Endothelial cell of umbilical vein (primary cell): Measurements from ENCODE around the gene PRRC2B. TPM values are rescaled to one million over a fixed set of nuclear protein-coding genes. Genes with fewer than 3 reads are reported as not detected.

ENCODE experiments used
- BruUV-seq: library from RNA; stranded (reverse); fragments of 400-500 nt; replicated peaks from 2 replicates; lab custom pipeline; 2021; lab: Mats Ljungman, UMichigan
- CTCF ChIA-PET: fragments of 300-600, 350-600 bp; sonication (Branson Sonifier 250); formaldehyde crosslinking; loops from one replicate; lab custom pipeline; 2021; ENCODE audit warnings: antibody characterized with exemption, inconsistent platforms; lab: Charles Lee
- POLR2A ChIA-PET: fragments of 300-600, 350-600 bp; sonication (Branson Sonifier 250); formaldehyde crosslinking; loops from one replicate; lab custom pipeline; 2021; ENCODE audit warnings: antibody characterized with exemption, inconsistent platforms; lab: Charles Lee
- DNase-seq: peaks from one replicate; pipeline ENCODE4 v3.0.0-alpha.2; 2011; ENCODE audit warnings: low read depth, low spot score
- FAIRE-seq: peaks from 2 replicates; lab custom pipeline; 2011; peaks lifted over from hg19 to GRCh38; lab: Jason Lieb, UNC
- H2AFZ ChIP-seq: 2 replicates; pipeline ENCODE4 v1.6.0; 2012; ENCODE audit warnings: low read depth, low read length, control low read depth, inconsistent platforms
- H3K27ac ChIP-seq: 2 replicates; pipeline ENCODE4 v1.5.1; 2011; ENCODE audit warnings: low read depth, mild to moderate bottlenecking, control low read depth, low read length, moderate library complexity; ENCODE audit not compliant: insufficient read depth
- H3K27me3 ChIP-seq, 2 experiments: 2 replicates each; pipeline versions ENCODE4 v1.6.0 to v1.6.1; 2011; ENCODE audit warnings: low read length in 2 of 2, mixed read lengths in 1 of 2; ENCODE audit not compliant: control insufficient read depth in 2 of 2, insufficient read depth in 2 of 2
- H3K36me3 ChIP-seq, 2 experiments: 2 replicates in 1 of 2; 3 replicates in 1 of 2; pipeline ENCODE4 v1.5.1; 2011; ENCODE audit warnings: low read length in 2 of 2, mild to moderate bottlenecking in 1 of 2, moderate library complexity in 1 of 2; ENCODE audit not compliant: control insufficient read depth in 2 of 2, insufficient read depth in 2 of 2; ENCODE audit errors: extremely low read depth in 1 of 2
- H3K4me1 ChIP-seq: 3 replicates; pipeline ENCODE4 v1.5.1; 2011; ENCODE audit warnings: mild to moderate bottlenecking, low read length; ENCODE audit not compliant: control insufficient read depth, insufficient read depth; ENCODE audit errors: extremely low read depth
- H3K4me2 ChIP-seq: 2 replicates; pipeline ENCODE4 v1.6.1; 2011; ENCODE audit warnings: low read length, control low read depth, mixed read lengths; ENCODE audit not compliant: insufficient read depth
- H3K4me3 ChIP-seq, 3 experiments: fragments of 200-600 bp in 1 of 3; sonication (generic), shearing (Covaris generic) in 1 of 3; replicated peaks in 1 of 3; 2 replicates each; pipeline ENCODE4 v1.5.1; 2011 to 2016; ENCODE audit warnings: control low read depth in 3 of 3, low read length in 3 of 3, mild to moderate bottlenecking in 2 of 3, inconsistent platforms in 1 of 3, low read depth in 1 of 3, moderate library complexity in 1 of 3; ENCODE audit not compliant: insufficient read depth in 1 of 3
- H3K79me2 ChIP-seq: 2 replicates; pipeline ENCODE4 v1.6.0; 2012; ENCODE audit warnings: low read length, inconsistent platforms; ENCODE audit not compliant: control insufficient read depth, insufficient read depth
- H3K9ac ChIP-seq: replicated peaks from 2 replicates; pipeline ENCODE3; 2011; ENCODE audit warnings: low read length, control low read depth; ENCODE audit not compliant: insufficient read depth; ENCODE audit errors: extremely low read depth
- H3K9me1 ChIP-seq: replicated peaks from 3 replicates; pipeline ENCODE4 v1.6.0; 2011; ENCODE audit warnings: mild to moderate bottlenecking, low read length; ENCODE audit not compliant: control insufficient read depth, insufficient read depth; ENCODE audit errors: extremely low read depth
- H3K9me3 ChIP-seq: replicated peaks from 2 replicates; pipeline ENCODE4 v1.5.1; 2012; ENCODE audit warnings: low read length, inconsistent platforms; ENCODE audit not compliant: control insufficient read depth, insufficient read depth
- H4K20me1 ChIP-seq: replicated peaks from 2 replicates; pipeline ENCODE3; 2011; ENCODE audit warnings: mild to moderate bottlenecking, low read length; ENCODE audit not compliant: control insufficient read depth, insufficient read depth; ENCODE audit errors: extremely low read depth
- FOS ChIP-seq: IDR thresholded peaks from 2 replicates; pipeline ENCODE4 v1.6.1; 2011; ENCODE audit warnings: mild to moderate bottlenecking, low read length, moderate library complexity, borderline replicate concordance; ENCODE audit not compliant: insufficient read depth
- GATA2 ChIP-seq: IDR thresholded peaks from 2 replicates; pipeline ENCODE4 v1.7.0; 2011; ENCODE audit warnings: low read depth, mild to moderate bottlenecking, moderate library complexity, mixed read lengths, low read length; ENCODE audit not compliant: insufficient read length, insufficient read depth
- JUN ChIP-seq: IDR thresholded peaks from 2 replicates; pipeline ENCODE4 v1.6.1; 2011; ENCODE audit warnings: borderline replicate concordance, low read depth; ENCODE audit not compliant: insufficient read length, insufficient read depth
- MYC ChIP-seq: IDR thresholded peaks from one replicate; pipeline ENCODE4 v1.6.1; 2011; ENCODE audit warnings: mild to moderate bottlenecking, low read depth, low read length
- POLR2A ChIP-seq: IDR thresholded peaks from 2 replicates; pipeline ENCODE4 v1.6.1; 2012; ENCODE audit warnings: low read depth, mild to moderate bottlenecking, control low read depth, low read length
- POLR2AphosphoS5 ChIP-seq: IDR thresholded peaks from 2 replicates; pipeline ENCODE4 v1.6.1; 2012; ENCODE audit warnings: low read depth, mild to moderate bottlenecking, control low read depth, low read length, moderate library complexity; ENCODE audit not compliant: insufficient read depth
- dilution Hi-C: fragments of 300-500 bp; cut with MboI; formaldehyde crosslinking; loops from one replicate; pipeline ENCODE4 v1.15.0; 2019; ENCODE audit warnings: low sequenced_read_pairs; ENCODE audit not compliant: extremely low pct_ligation_motif_present
- intact Hi-C: fragments of 100-400 bp; cut with micrococcal nuclease; formaldehyde crosslinking; loops from one replicate; pipeline ENCODE4 v1.10.0; 2022
- polyA plus RNA-seq, 4 experiments: library from polyadenylated mRNA; depleted of rRNA in 3 of 4; stranded (reverse) in 3 of 4; unstranded in 1 of 4; fragments of >200 nt; gene quantifications; 2 replicates each; pipeline versions ENCODE4 v1.2.1 to v1.2.3, GENCODE V29; 2011 to 2012; ENCODE audit warnings: missing spikeins in 1 of 4
- total RNA-seq: library from RNA; stranded (reverse); gene quantifications from 2 replicates; pipeline ENCODE4 v1.2.3, GENCODE V29; 2021
- TF ChIP-seq, protein P1 (sequence below), 2 donors: IDR thresholded peaks; 1 replicate in 1 of 2; 2 replicates in 1 of 2; pipeline ENCODE4 v1.5.1; 2011; ENCODE audit warnings: low read length in 2 of 2, mild to moderate bottlenecking in 2 of 2, moderate library complexity in 2 of 2, control low read depth in 1 of 2, inconsistent platforms in 1 of 2, low read depth in 1 of 2; ENCODE audit not compliant: insufficient read depth in 1 of 2; ENCODE audit errors: extremely low read depth in 1 of 2
- TF ChIP-seq, protein P2 (sequence below): IDR thresholded peaks from 2 replicates; pipeline ENCODE4 v1.6.1; 2011; ENCODE audit not compliant: insufficient read depth, insufficient read length

Gene PRRC2B
- total and polyA plus RNA-seq, 2 donors (not counting 3 experiments of a cell fraction or from before 2014, with no cell fraction given): 35.6 to 256 TPM

DNA sequence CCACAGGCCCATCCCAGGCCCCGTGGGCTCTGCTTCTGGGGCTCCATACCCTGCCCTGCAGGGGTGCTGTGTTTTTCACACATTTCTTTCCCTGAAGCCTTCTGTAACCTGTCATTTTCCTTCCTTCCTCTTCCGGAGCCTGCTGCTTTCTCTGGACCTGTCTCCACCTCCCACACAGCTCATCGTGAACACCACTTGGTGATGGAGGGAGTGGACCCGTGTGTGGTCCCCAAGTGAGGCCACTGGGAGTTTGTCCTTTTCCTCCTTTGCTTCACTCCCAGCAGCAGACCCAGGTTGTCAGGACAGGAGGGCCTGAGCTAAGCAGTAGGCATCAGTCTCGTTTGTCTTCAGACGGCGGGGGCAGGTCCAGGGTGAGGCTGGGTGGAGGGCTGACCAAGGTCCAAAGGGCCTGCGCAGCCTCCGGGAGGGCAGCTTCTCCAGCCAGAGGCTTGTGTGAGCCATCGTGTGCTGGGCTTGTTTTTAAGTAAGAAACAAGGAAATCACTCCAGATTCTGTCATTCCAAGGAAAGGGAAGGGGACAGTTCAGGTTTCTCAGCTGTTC, 103.0 kb downstream of the PRRC2B start:
- dilution Hi-C loops: no loop called here
- TF ChIP-seq GATA2 (no peak), POLR2AphosphoS5 (no peak)
- peaks cover 40 to 70% of the 10 kb centered on the region in 2 experiments for H3K36me3 ChIP-seq
- ChIA-PET CTCF (interaction anchor here (0.8 to 1.4 kb wide), 3 partner anchors 12 to 147 kb away, joined by 3 read pairs; no protein-coding TSS in a partner anchor), POLR2A (no interaction called here)
- no peak overlapping the region for H3K4me2 ChIP-seq
- no peaks in the 10 kb centered on the region for H3K79me2 ChIP-seq
- no peaks in the 10 kb centered on the region for H3K9me3 ChIP-seq
- no peak overlapping the region for H2AFZ ChIP-seq
- DNase-seq: no peak
- FAIRE-seq: no peak
- H3K9ac ChIP-seq: no peak overlapping the region
- intact Hi-C loops: no loop called here
- no peaks in the 10 kb centered on the region for H4K20me1 ChIP-seq
- H3K27me3 ChIP-seq: no peaks in the 10 kb centered on the region
- H3K27ac ChIP-seq: no peak overlapping the region
- H3K9me1 ChIP-seq: no peaks in the 10 kb centered on the region
- no peak overlapping the region for H3K4me3 ChIP-seq
- no TSS peak for BruUV-seq
- no peaks in the 10 kb centered on the region for H3K4me1 ChIP-seq

DNA sequence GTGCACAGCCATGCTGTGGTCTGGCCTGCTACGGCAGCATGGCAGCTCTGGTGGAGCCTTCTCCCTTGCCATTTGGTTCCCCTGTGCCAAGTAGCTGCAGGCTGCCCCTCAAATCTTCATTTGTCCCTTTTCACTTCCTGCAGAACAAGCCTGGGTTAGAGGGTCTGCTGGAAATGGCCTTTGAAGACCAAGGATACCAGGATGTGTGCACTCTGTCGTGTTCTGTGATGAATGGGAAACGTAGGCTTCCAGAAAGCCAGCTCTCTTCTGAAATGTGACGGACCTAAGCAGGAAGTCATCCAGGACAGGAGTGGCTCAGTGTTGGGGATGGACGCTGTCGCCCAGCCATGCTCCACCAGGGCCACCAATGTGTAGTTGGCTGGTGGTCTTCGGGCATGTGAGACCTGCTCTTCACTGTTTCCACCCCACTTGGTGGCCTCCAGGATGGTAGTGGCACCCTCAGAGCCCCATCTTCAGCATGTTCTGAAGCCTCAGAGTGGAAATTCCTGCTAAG, 105.4 kb downstream of the PRRC2B start:
- H3K9me1 ChIP-seq: no peaks in the 10 kb centered on the region
- no peak for DNase-seq
- H3K9ac ChIP-seq: no peak overlapping the region
- ChIA-PET CTCF (no interaction called here), POLR2A (no interaction called here)
- no peak overlapping the region for H3K4me2 ChIP-seq
- intact Hi-C loops (no loop called here), dilution Hi-C loops (no loop called here)
- no peak for FAIRE-seq
- BruUV-seq: no TSS peak
- no peaks in the 10 kb centered on the region for H3K9me3 ChIP-seq
- H3K27ac ChIP-seq: no peak overlapping the region
- H3K27me3 ChIP-seq: no peaks in the 10 kb centered on the region
- H4K20me1 ChIP-seq: no peaks in the 10 kb centered on the region
- H3K79me2 ChIP-seq: peaks cover 1% of the 10 kb centered on the region
- H3K36me3 ChIP-seq: peaks cover 21 to 47% of the 10 kb centered on the region in 2 experiments
- H3K4me1 ChIP-seq: peaks cover 10% of the 10 kb centered on the region
- H2AFZ ChIP-seq: no peak overlapping the region
- no peak overlapping the region for H3K4me3 ChIP-seq
- TF ChIP-seq POLR2AphosphoS5: no peak
- TF ChIP-seq, protein P1, sequence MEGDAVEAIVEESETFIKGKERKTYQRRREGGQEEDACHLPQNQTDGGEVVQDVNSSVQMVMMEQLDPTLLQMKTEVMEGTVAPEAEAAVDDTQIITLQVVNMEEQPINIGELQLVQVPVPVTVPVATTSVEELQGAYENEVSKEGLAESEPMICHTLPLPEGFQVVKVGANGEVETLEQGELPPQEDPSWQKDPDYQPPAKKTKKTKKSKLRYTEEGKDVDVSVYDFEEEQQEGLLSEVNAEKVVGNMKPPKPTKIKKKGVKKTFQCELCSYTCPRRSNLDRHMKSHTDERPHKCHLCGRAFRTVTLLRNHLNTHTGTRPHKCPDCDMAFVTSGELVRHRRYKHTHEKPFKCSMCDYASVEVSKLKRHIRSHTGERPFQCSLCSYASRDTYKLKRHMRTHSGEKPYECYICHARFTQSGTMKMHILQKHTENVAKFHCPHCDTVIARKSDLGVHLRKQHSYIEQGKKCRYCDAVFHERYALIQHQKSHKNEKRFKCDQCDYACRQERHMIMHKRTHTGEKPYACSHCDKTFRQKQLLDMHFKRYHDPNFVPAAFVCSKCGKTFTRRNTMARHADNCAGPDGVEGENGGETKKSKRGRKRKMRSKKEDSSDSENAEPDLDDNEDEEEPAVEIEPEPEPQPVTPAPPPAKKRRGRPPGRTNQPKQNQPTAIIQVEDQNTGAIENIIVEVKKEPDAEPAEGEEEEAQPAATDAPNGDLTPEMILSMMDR (IDR thresholded peaks at IDR 0.05; ENCODE audit: extremely low read depth in 1 of 2, insufficient read depth in 1 of 2, low read depth in 1 of 2, low read length in 2 of 2): no peak
- no peak for TF ChIP-seq MYC
- TF ChIP-seq, protein P2, sequence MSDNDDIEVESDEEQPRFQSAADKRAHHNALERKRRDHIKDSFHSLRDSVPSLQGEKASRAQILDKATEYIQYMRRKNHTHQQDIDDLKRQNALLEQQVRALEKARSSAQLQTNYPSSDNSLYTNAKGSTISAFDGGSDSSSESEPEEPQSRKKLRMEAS: no peak
- TF ChIP-seq GATA2: no peak
- no peak for TF ChIP-seq FOS
- TF ChIP-seq POLR2A: no peak
- no peak for TF ChIP-seq JUN
